Endothelial cell of umbilical vein (primary cell): Measurements from ENCODE around the gene RELN.

ENCODE experiments used
- EZH2 ChIP-seq: IDR thresholded peaks from 2 replicates; pipeline ENCODE4 v1.6.1; 2012; ENCODE audit warnings: borderline replicate concordance, low read depth, mild to moderate bottlenecking, moderate library complexity, low read length, inconsistent platforms; ENCODE audit not compliant: severe bottlenecking
- JUN ChIP-seq: IDR thresholded peaks from 2 replicates; pipeline ENCODE4 v1.6.1; 2011; ENCODE audit warnings: borderline replicate concordance, low read depth; ENCODE audit not compliant: insufficient read length, insufficient read depth
- POLR2A ChIP-seq: IDR thresholded peaks from 2 replicates; pipeline ENCODE4 v1.6.1; 2012; ENCODE audit warnings: low read depth, mild to moderate bottlenecking, control low read depth, low read length
- POLR2AphosphoS5 ChIP-seq: IDR thresholded peaks from 2 replicates; pipeline ENCODE4 v1.6.1; 2012; ENCODE audit warnings: low read depth, mild to moderate bottlenecking, control low read depth, low read length, moderate library complexity; ENCODE audit not compliant: insufficient read depth

DNA sequence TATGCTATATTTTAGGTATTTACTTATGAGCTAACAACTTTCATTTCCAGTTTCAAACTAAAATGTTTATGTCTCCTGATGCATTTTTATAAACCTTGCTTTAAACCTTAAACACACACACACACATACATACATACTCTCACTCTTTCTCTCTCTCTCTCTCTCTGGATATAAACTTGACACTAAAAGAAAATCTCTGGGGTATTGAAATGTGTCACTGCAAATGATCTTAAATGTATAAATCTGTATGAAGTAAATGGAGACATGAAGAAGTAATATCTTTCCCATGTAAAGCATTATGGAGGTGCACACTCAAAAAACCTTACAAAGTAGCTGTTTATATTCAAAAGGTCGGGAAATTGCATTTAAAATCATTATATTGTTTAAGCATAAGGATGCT, 37.0 kb downstream of the RELN start:
- TF ChIP-seq EZH2 (no peak), POLR2A (no peak), POLR2AphosphoS5 (no peak), JUN (no peak)
